ENCODE measurements around the gene AWAT2. TPM values are rescaled to one million over a fixed set of nuclear protein-coding genes. Genes with fewer than 3 reads are reported as not detected.
A peak's percentile ranks its signal among the peaks of the same experiment; 100 is the strongest.
"Not testable (repeated sequence)": the region's sequence is repeated elsewhere in the genome, so short reads cannot be mapped to it uniquely, and the experiment has no call there.

Gene AWAT2
- total RNA-seq, 1 donor from 2014 or later = not detected

DNA sequence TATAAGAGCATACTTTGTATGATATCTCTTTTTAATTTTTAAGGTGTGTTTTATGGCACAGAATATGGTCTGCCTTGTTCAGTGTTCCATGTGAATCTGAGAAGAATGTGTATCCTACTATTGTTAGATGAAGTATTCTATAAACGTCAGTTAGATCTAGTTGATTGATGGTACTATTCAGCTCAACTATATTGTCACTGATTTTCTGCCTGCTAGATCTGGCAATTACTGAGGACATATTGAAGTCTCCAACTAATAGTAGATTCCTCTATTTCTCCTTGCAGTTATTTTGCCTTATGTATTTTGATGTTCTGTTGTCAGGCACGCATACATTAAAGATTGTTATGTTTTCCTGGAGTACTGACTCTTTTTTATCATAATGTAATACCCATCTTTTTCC lies 39.8 kb downstream of the AWAT2 start:
- intact Hi-C loops (cut with micrococcal nuclease) = no loop called here
- ATAC-seq (no peak), DNase-seq (no peak)

GRCh38 chrX:70009049-70009448 lies 40.7 kb downstream of the AWAT2 start:
- DNase-seq (no peak), ATAC-seq (no peak)
- intact Hi-C loops (cut with micrococcal nuclease) = no loop called here

- intact Hi-C loops (cut with micrococcal nuclease) = no loop called here
- DNase-seq (no peak), ATAC-seq (no peak)
Measured at GRCh38 chrX:70007946-70008345, 41.8 kb downstream of the AWAT2 start.

GRCh38 chrX:70001708-70002341 lies 47.9 kb downstream of the AWAT2 start:
- intact Hi-C loops (cut with micrococcal nuclease) = no loop called here
- ATAC-seq = peak; percentile 90
- DNase-seq = no peak

DNA sequence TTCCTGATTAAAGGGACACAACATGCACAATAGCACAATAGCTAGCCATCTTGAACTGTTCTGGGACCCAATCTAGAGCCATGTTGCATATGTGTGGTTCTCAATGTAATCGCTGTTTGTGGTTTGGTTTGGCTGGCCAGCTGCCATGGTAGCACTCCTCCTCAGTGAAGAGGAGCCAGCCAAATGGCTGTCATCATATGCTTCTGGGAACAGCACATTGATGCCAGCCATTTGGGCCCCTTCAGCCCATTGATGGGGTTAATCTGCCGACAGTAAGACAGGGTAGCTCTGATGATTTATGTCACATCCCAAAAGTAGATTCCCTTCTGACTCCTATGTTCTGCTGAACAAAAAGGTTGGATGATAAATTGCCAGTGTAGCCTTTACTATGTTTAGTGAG lies 48.5 kb downstream of the AWAT2 start:
- ATAC-seq (peak; percentile 89), DNase-seq (peak; percentile 75)
- intact Hi-C loops (cut with micrococcal nuclease) = no loop called here

- ATAC-seq; DNase-seq; intact Hi-C loops (cut with micrococcal nuclease): not testable (repeated sequence)
Measured at GRCh38 chrX:69998299-69998698, 51.4 kb downstream of the AWAT2 start.

GRCh38 chrX:69996113-69996468 lies 53.6 kb downstream of the AWAT2 start:
- DNase-seq = no peak
- peak; percentile 11 for ATAC-seq
- intact Hi-C loops (cut with micrococcal nuclease) = no loop called here

DNA sequence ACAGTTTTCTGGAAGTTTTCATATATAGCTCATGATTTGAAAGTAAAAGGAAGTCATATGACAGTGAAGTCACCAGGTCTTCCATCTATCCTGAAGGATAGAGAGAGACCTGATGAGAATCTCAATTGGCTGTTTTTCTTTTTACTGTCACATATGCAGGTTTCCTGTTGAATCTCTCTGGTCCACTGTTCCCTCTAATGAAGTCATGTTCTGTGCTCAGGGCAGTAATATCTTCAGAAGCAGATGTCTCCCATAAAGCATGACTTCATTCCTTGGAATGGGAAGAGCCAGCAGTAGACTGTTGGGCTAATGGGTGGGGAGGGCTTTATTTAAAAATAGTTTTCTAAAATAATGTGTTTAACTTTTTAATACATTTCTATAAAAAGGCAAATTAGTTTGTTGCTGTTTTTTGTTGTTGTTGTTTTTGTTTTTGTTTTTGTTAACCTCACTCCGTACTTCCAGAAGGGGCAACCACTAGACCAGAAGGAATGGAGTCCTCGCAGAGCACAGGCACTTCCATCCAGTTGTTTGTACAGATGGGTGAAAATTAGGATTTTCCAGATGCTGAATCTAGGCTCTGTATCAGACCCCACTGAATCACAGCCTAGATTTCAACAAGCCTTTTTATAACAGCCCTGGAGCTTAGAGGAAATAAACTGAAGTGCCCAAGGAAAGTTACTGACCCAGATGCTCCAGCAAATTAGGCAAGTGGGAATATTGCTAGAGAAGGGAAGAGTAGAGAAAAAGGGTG lies 54.2 kb downstream of the AWAT2 start:
- peak; percentile 75 for ATAC-seq
- no peak for DNase-seq

DNA sequence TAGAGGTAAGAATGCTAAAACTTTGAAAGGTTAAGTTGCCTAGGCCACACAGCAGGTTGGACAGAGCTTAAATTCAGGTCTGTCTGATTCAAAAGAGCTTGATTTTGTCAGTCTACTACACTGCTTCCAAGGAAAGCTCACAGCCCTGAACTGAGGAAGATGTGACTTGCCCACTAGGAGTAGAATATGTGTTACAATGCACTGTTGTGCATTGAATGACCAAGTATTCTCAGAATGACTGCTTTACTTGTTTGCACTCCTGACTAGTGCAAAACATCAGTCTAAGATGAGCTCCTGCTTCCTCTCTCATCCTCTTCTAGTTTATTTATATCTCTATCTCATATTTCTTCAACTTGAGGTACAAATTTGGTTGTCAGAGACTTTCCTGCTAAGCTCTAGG lies 56.2 kb downstream of the AWAT2 start:
- intact Hi-C loops (cut with micrococcal nuclease) = no loop called here
- ATAC-seq = no peak

More for the DNA sequence above, 54.2 kb downstream of the AWAT2 start:
- intact Hi-C loops (cut with micrococcal nuclease) = no loop called here

DNA sequence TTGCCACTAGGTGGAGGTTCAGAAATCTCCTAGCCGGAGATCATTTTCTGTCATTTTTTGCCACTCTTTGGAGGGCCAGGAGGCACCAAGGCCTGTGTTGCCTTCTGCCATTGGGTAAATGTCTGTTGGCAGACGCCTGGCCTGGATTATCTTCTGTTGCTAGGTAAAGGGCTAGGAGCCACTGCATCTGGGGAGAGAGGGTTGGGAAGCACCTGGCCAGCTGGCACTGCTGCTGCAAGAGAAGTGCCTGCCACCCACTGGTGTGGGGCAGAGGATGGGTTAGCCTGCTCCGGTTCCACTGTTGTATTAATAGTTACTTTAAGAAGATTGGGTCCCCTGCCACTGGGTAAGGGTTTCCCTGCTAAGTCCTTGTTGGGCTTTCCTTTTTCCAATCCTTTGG lies 58.1 kb downstream of the AWAT2 start:
- DNase-seq (peak; percentile 42), ATAC-seq (peak; percentile 57)
- intact Hi-C loops (cut with micrococcal nuclease) = no loop called here

More for the DNA sequence above, 56.2 kb downstream of the AWAT2 start:
- DNase-seq = no peak

Small RNAs within 50 kb of the gene (microRNA-seq; reads per million reads assigned to microRNA genes)
- gene MIR676 (ENCODE audit: borderline number of aligned reads) = 16.7 reads per million, percentile 14 among the genes with 10 or more reads in this experiment

Other genes starting within 250 kb of the AWAT2 start
- not detected for gene OTUD6A, start 12.5 kb upstream of the AWAT2 start, total RNA-seq
- gene IGBP1, start 83.5 kb upstream of the AWAT2 start, total RNA-seq = 59.0 TPM
- gene DGAT2L6, start 127.5 kb upstream of the AWAT2 start, total RNA-seq = not detected
- gene AWAT1, start 184.7 kb upstream of the AWAT2 start, total RNA-seq = not detected
- gene P2RY4, start 210.3 kb upstream of the AWAT2 start, total RNA-seq = not detected
- gene ARR3, start 218.4 kb upstream of the AWAT2 start, total RNA-seq = not detected
- not detected for gene RAB41, start 232.2 kb upstream of the AWAT2 start, total RNA-seq
- gene PDZD11, start 240.0 kb upstream of the AWAT2 start, total RNA-seq = 33.7 TPM
- gene KIF4A, start 240.2 kb upstream of the AWAT2 start, total RNA-seq = 0.40 TPM